SK-N-MC (cell line): Measurements from ENCODE around the gene CFAP53.
"Not testable (repeated sequence)": the region's sequence is repeated elsewhere in the genome, so short reads cannot be mapped to it uniquely, and the experiment has no call there.

Experiments used
- DNase-seq: peaks from one replicate; pipeline ENCODE4 v3.0.0-alpha.2; 2011; ENCODE audit warnings: low read depth, low spot score
- H3K27ac ChIP-seq: fragments of 200-600 bp; sonication (generic); 2 replicates; pipeline ENCODE4 v1.5.1; 2016; ENCODE audit warnings: mixed run types
- H3K36me3 ChIP-seq: fragments of 200-600 bp; sonication (generic); 2 replicates; pipeline ENCODE4 v1.6.1; 2017; ENCODE audit warnings: antibody characterized with exemption, low read length, mixed read lengths; ENCODE audit not compliant: insufficient read depth
- H3K4me3 ChIP-seq: fragments of 200-600 bp; sonication (generic); 2 replicates; pipeline ENCODE4 v1.5.1; 2016
- H3K9ac ChIP-seq: fragments of 200-600 bp; sonication (generic); 2 replicates; pipeline ENCODE4 v1.8.0; 2017; ENCODE audit warnings: mixed run types, mixed read lengths; ENCODE audit not compliant: insufficient read length
- H3K9me3 ChIP-seq: fragments of 200-600 bp; sonication (generic); 2 replicates; pipeline ENCODE4 v1.6.1; 2017; ENCODE audit warnings: low read depth, mild to moderate bottlenecking, antibody characterized with exemption, low read length, moderate library complexity, mixed read lengths
- EZH2 ChIP-seq: fragments of 200-600 bp; sonication (generic); IDR thresholded peaks from one replicate; pipeline ENCODE4 v1.6.1; 2017; ENCODE audit warnings: antibody characterized with exemption
- FOXP2 ChIP-seq: optimal IDR thresholded peaks from 2 replicates; pipeline ENCODE3; 2011; ENCODE audit warnings: mild to moderate bottlenecking, moderate library complexity; ENCODE audit not compliant: insufficient read depth; ENCODE audit errors: extremely low read length, control extremely low read depth
- POLR2AphosphoS5 ChIP-seq: IDR thresholded peaks from 2 replicates; pipeline ENCODE4 v1.6.1; 2012; ENCODE audit warnings: mild to moderate bottlenecking, low read depth, low read length, borderline replicate concordance

The CFAP53 gene

GRCh38 chr18:50289108-50289443 is 22.8 kb upstream of the CFAP53 start:
- Histone ChIP-seq H3K9me3 (no peaks in the 10 kb centered on the region), H3K9ac (no peak overlapping the region), H3K27ac (no peak overlapping the region), H3K36me3 (peaks cover 6% of the 10 kb centered on the region; the same call in 1 of the 2 replicates), H3K4me3 (no peak overlapping the region)
- DNase-seq, result no peak
- TF ChIP-seq POLR2AphosphoS5, result no peak
- no peak for TF ChIP-seq EZH2
- no peak for TF ChIP-seq FOXP2

- H3K36me3 ChIP-seq, H3K9me3 ChIP-seq, DNase-seq, H3K27ac ChIP-seq: not testable (repeated sequence)
- peak overlapping the region; percentile 32 for H3K9ac ChIP-seq
- H3K4me3 ChIP-seq, result peak overlapping the region; percentile 86
These were observed 22.2 kb upstream of the CFAP53 start for GRCh38 chr18:50288348-50289107.

- H3K9ac ChIP-seq, result peak within 1 kb of the TSS; percentile 84
- H3K27ac ChIP-seq, result no peak within 1 kb of the TSS
- TF ChIP-seq EZH2 (no peak), POLR2AphosphoS5 (peak; percentile 89)
- peak; percentile 98 for DNase-seq
- peaks cover 7% of the 10 kb centered on the region; the same call in 1 of the 2 replicates for H3K36me3 ChIP-seq
- H3K9me3 ChIP-seq, result no peaks in the 10 kb centered on the region
- H3K4me3 ChIP-seq, result peak within 1 kb of the TSS; percentile 86
These were observed 21.4 kb upstream of the CFAP53 start, which contains the start of gene CXXC1 for GRCh38 chr18:50287441-50288347. Gene CXXC1 (minus strand): TSS chr18:50287692. CDS start chr18:50287589, 103 bp downstream.

GRCh38 chr18:50287028-50287440 is 20.7 kb upstream of the CFAP53 start:
- Histone ChIP-seq H3K9ac (peak overlapping the region; percentile 84), H3K27ac (no peak overlapping the region), H3K9me3 (no peaks in the 10 kb centered on the region), H3K4me3 (peak overlapping the region; percentile 86), H3K36me3 (peaks cover 13% of the 10 kb centered on the region; the same call in 1 of the 2 replicates)
- TF ChIP-seq FOXP2, result no peak
- no peak for TF ChIP-seq POLR2AphosphoS5
- no peak for TF ChIP-seq EZH2
- no peak for DNase-seq

GRCh38 chr18:50286391-50287027 is 20.2 kb upstream of the CFAP53 start:
- Histone ChIP-seq H3K36me3 (peaks cover 15% of the 10 kb centered on the region; the same call in 1 of the 2 replicates), H3K9me3 (no peaks in the 10 kb centered on the region), H3K4me3 (peak overlapping the region; percentile 86), H3K9ac (peak overlapping the region; percentile 84), H3K27ac (no peak overlapping the region)
- DNase-seq, result no peak
- TF ChIP-seq FOXP2, result no peak
- TF ChIP-seq EZH2, result no peak
- TF ChIP-seq POLR2AphosphoS5, result no peak

- H3K9ac ChIP-seq, result no peak overlapping the region
These were observed 19.5 kb upstream of the CFAP53 start for GRCh38 chr18:50285631-50286321.

GRCh38 chr18:50285071-50285470 is 18.8 kb upstream of the CFAP53 start:
- Histone ChIP-seq H3K4me3 (no peak overlapping the region), H3K36me3 (peaks cover 15% of the 10 kb centered on the region; the same call in 1 of the 2 replicates), H3K27ac (no peak overlapping the region), H3K9ac (no peak overlapping the region), H3K9me3 (no peaks in the 10 kb centered on the region)
- TF ChIP-seq POLR2AphosphoS5 (no peak), EZH2 (no peak), FOXP2 (no peak)
- no peak for DNase-seq

More at GRCh38 chr18:50285631-50286321, 19.5 kb upstream of the CFAP53 start:
- peaks cover 15% of the 10 kb centered on the region; the same call in 1 of the 2 replicates for H3K36me3 ChIP-seq
- no peak for DNase-seq
- H3K4me3 ChIP-seq, result no peak overlapping the region
- H3K9me3 ChIP-seq, result no peaks in the 10 kb centered on the region
- H3K27ac ChIP-seq, result no peak overlapping the region
- TF ChIP-seq FOXP2, result no peak
- TF ChIP-seq EZH2, result no peak
- no peak for TF ChIP-seq POLR2AphosphoS5

GRCh38 chr18:50284255-50284885 is 18.1 kb upstream of the CFAP53 start:
- TF ChIP-seq EZH2 (no peak), FOXP2 (no peak), POLR2AphosphoS5 (no peak)
- Histone ChIP-seq H3K27ac (no peak overlapping the region), H3K36me3 (peaks cover 17% of the 10 kb centered on the region; the same call in 1 of the 2 replicates), H3K9ac (no peak overlapping the region), H3K4me3 (no peak overlapping the region), H3K9me3 (no peaks in the 10 kb centered on the region)
- no peak for DNase-seq
